GM19351 (cell line): ENCODE data around the gene ARPP19.
A peak's percentile ranks its signal among the peaks of the same experiment; 100 is the strongest.
"Not testable (repeated sequence)": the region's sequence is repeated elsewhere in the genome, so short reads cannot be mapped to it uniquely, and the experiment has no call there.

Source experiments
- ATAC-seq: cut with Tn5 transposase; IDR thresholded peaks from one replicate; pipeline ENCODE4 v1.9.1; 2021; ENCODE audit warnings: mild to moderate bottlenecking, moderate library complexity; ENCODE audit not compliant: unreplicated experiment

ARPP19 gene, protein sequence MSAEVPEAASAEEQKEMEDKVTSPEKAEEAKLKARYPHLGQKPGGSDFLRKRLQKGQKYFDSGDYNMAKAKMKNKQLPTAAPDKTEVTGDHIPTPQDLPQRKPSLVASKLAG

DNA sequence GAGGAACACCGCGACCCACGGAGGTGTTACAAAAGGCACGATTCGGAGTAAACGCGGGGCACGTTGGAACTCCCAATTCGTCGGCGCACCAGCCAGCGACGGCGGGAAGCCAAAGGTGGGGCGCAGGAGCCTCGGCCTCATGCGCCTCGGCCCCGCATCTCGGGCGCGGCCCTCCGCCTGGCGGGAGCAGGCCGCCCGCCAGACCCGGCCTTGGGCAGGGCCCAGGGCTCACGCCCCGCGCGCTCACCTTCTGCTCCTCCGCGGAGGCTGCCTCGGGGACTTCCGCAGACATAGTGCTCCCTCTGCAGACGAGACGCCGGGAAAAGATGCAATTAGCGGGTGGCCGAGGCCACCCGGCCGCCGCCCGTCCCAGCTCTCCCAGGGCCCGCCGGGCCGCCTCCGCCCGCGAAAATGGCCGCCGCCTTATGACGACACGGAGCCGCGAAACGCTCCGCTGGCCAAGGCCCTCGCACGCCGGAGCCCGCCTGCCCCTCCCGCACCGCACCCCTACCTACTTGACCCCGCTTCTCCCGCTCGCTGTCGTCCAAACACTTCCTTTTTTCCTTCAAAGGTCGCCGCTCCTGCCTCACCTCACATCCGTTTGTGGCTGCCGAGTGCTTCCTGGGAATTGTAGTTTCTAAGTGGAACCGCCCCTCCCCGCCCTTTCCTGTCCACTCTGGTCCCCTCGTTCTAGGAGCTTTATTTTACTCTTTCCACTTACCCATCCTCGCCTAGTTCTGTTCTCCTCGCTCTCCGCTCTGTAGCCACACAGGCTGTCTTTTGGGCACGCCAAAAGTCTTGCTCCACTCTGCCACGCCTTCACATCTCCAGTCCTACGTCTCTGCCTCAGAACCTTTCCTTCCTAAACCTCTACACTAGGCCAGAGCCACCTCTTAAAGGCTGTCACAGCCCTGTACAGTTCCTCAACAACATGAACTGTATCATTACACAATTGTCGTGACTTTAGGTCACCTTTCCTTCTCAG, at the start of gene ARPP19:
TSS of gene ARPP19 (minus strand) at position 430 of the 985 bp plus-strand sequence. CDS start at position 292, 138 bp downstream.
- peak; percentile 72 for ATAC-seq

DNA sequence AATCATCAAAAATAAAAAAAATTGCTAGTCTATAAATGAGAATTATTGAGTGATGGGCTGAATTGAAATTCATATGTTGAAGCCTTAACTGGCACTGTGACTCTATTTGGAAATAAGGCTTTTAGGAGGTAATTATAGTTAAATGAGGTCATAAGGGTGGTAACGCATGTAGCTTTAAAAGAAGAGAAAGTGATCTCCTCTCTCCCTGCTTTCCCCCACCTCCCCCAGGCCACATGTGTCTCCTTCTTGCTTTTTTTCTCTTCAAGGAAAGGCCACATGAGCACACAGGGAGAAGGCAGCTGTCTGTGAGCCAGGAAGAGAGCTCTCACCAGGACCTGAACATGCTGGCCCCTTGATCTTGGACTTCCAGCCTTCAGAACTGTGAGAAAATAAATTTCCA, 48.2 kb upstream of the ARPP19 start:
- ATAC-seq: no peak

DNA sequence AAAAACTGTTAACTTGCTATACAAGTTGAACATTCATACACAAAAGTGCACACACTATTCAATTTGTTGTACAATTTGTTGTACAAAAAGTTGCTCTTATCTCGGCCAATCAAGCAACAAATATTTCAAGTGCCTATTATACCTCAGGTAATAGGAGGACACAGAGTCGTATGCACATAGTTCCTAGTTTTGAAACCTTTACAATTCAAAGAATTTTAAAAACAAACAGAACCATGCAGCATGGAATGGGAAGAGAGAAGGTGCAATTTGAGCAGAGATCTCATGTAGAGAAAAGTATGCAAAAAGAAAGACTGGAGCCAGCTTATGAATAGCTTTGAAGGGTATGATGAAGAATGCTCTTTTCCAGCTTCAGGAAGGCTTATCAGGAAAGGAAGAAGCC, 46.5 kb upstream of the ARPP19 start:
- ATAC-seq: no peak

DNA sequence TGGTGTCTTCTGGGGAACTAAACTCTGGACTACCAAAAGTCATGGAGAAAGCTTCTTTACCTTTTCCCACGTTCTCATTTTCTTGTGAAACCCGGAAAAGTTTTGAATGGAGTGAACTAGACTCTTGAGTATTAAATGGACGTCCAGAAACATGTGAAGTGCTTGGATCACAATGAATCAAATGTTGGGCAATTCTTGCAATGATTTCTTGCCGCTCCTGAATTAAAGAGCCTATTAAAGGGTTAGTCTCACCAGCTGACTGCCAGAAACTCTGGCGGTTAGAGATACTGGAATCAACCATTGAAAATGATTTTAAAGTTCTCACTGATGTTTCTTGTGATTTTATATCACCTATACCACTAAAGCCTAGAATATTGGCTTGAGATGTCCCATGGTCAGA, 40.8 kb upstream of the ARPP19 start:
- no peak for ATAC-seq

DNA sequence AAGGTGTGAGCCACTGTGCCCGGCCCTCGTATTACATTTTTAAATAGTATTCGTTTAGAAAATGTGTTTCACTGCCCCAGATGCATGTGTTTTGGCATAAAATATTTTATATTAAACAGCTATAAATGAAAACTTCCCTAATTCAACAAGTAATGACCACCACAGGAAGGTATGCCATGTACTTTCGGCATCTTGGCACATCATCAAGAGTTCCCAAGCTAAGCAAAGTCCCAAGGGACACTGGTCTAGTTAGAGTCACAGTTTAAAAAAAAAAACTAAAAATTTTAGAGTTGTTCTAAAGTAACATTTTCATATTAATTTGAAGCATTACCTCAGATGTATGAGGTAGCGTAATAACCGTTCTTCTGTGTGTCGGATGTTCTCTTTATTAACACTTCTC, 15.6 kb upstream of the ARPP19 start:
- no peak for ATAC-seq

DNA sequence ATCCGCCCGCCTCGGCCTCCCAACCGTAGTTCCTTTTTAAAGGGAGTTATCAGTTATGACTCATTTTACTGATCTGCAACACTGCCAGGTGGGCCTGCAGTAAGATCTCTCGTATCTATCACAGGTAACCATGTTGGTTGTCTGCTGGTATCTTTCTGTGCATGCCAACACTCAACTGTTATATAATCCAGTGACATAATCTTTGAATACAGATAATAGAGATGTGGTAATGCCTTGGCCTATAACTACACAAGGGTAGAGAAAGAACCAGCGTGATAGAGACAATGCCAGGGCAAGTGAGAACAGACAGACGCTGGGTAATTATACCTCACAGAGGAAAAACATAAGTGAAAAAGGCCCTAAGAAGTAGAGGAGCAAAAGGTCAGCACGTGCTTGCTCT, 11.0 kb upstream of the ARPP19 start:
- ATAC-seq: no peak

DNA sequence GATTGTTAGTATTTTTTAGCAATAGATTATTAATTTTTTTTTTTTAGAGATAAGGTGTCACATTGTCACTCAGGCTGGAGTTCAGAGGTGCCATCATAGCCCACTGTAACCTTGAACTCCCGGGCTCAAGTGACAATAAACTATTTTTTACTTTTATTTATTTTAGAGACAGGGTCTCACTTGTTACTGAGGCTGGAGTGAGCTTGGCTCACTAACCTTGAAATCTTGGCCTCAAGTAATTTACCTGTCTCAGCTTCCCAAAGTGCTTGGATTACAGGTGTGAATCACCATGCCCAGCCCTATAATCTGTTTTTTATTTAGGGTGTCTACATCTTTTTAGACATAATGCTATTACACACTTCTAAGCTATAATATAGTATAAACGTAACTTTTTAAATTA, 7.9 kb upstream of the ARPP19 start:
- ATAC-seq: no peak

DNA sequence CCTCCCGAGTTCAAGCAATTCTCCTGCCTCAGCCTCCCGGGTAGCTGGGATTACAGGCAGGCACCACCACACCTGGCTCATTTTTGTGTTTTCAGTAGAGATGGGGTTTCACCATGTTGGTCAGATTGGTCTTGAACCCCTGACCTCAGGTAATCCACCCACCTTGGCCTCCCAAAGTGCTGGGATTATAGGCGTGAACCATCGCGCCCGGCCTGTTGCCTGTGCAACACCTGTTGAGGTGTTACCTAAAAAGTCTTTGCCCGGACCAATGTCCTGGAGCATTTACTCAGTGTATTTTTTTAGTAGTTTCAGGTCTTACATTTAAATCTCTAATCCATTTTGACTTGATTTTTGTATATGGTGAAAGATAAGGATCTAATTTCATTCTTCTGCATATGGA, 6.7 kb upstream of the ARPP19 start:
- not testable (repeated sequence) for ATAC-seq

DNA sequence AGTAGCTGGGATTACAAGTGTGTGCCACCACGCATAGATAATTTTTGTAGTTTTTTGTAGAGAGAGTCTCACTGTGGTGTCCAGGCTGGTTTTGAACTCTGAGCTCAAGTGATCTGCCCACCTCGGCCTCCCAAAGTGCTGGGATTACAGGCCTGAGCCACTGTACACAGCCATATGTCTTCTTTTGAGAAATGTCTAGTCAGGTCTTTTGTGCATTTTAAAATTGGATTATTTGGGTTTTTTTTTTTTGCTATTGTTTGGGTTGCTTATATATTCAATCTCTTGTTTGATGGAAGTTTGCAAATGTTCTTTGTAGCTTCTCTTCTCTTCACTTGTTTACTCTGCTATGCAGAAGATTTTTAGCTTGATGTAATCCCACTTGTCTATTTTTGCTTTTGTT, 6.2 kb upstream of the ARPP19 start:
- ATAC-seq: no peak

DNA sequence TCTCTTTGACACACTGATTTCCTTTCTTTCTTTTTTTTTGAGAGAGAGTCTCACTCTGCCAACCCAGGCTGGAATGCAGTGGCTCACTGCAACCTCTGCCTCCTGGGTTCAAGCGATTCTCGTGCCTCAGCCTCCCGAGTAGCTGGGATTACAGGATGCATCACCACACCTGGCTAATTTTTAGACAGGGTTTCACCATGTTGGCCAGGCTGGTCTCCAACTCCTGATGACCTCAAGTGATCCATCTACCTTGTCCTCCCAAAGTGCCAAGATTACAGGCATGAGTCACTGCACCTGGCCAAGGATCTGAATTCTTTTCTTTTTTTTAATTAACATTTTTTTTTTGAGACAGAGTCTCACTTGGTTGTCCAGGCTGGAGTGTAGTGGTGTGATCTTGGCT, 5.8 kb upstream of the ARPP19 start:
- not testable (repeated sequence) for ATAC-seq

DNA sequence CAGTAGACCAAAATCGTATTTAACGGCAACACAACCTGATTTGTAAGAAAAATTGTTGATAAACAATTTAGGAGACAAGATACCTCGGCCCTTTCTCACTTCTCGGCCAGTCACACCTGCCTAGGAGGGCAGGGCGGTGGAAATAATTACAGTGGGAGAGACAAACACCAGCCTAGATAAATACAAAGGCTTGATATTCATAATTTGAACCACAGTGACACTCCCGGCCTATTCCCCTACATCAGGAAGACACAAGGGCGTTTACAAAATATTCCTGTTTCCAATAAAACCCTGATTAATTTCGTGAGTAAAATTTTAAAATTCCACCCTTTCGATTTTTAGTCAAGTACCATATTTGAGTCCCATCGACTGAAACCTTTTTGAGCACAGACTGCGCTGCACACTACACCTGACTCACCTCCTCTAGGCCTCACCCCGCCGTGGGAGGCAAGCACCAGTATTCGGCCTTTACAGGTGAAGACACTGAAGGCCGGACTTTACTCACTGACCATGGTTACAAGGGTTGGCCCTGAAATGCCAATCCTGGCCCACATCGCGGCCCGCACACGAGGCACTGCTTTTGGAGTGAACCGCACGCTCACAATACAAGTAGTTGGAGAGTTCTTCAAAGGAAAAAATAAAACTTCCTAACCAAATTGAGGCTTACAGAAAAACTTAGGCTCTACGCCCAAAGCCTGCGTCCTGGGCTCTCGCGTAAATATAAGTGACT, 794 bp downstream of the ARPP19 start:
- no peak for ATAC-seq

DNA sequence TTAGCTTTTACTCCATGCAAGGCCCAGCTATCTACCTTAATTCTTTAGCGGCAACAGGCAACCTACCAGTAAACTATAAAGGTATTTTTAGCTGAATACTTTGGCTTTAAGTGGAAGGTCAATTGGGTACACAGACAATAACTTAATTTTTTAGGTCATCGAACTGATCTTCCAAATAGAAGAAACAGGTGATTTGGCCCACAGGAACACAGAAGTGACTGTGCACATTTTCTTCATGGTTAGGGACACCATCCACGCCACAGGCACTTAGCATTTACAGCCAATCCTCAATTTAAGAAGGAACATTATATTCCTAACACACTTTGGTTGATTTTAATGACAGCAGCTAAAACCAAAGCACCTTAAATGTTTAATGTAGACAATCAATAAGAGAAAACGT, 1.9 kb downstream of the ARPP19 start:
- ATAC-seq: no peak

DNA sequence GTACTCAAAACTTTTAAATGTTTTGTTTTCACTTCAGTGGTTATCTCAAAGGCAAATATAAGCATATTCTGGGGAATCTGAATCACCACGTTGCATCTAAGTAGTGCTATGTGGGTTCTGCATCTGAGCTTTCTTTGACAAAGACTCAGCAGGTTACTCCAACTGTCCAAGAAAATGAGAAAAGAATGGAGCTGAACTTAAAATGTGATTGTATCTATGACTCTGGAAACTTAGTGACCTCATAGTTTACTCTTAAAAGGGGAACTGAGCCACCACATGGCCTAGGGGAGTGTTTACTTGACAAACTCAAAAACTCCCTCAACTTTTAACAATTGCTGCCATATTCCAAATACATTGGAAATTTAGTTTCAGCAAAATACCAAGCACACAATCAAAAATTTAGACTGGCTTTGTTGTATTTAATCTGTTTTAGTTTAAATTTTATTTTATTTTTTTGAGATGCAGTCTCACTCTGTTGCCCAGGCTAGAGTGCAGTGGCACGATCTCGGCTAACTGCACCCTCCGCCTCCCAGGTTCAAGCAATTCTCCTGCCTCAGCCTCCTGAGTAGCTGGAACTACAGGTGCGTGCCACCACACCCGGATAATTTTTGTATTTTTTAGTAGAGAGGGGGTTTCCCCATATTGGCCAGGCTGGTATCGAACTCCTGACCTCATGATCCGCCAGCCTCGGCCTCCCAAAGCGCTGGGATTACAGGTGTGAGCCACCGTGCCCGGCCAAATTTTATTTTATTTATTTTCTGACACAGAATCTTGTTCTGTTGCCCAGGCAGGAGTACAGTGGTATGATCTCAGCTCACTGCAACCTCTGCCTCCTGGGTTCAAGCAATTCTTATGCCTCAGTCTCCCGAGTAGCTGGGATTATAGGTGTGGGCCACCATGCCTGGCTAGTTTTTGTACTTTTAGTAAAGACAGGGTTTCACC, 3.1 kb downstream of the ARPP19 start:
- ATAC-seq: peak; percentile 55

DNA sequence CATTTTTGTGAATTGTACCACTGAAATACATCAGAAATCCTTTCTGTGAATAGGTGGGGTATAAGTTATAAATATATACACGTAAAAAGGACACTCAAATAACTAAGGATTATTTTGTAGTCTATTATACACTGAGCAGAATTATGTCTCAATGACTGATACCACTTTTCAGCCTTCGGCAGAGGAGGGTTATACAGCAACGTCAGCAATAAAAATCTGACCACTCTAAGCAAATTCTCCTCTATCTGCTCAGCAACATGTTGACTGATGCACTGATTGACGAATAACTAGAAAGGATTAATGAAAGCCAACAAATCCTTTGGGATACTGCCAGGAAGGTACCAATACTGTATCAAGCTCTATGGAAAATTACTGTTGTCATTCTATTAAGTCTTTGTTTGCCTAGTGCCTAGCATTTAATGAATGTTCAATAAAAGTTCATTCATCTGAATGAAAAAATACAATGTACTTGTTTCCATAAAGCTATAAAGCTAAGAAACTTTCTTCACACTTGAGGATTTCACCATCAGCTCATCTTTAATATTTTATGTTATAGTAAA, 5.2 kb downstream of the ARPP19 start:
- ATAC-seq: no peak

DNA sequence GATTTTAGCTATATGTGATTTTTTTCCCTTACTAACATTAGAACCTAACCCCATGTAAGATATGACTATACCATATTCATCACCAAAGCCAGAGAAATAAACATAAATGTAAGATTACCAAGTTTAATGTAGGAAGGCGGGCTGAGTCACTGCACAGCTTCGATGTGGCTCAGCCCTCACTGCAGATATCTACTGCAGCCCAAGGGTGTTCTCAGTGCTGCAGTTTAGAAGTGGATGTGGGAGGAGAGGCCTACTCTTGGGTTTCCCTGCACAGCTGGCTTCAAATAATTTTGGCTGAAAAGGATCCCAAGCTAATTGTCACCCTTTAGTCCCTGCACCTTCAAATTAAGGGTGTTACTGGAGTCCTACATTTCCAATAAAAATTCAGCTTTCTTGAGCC, 9.3 kb downstream of the ARPP19 start:
- peak; percentile 39 for ATAC-seq

DNA sequence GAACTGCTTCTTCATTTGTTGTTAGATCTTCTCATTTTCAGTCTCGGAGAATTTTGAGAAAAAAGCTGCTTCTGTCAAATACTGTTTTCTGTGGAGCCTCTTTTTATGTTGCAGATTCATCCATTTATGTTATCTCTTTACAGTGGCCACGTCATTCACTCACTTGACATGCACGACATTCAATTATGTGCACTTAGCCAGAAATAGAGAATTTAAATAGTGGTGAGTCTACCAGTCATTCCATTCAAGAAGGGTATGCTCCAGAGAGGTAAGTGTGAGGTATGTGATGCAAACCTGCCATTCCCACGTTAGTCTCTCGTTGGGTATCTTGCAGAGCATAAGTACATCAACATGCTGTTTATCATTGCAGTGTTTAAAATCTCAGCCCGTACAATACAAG, 9.8 kb downstream of the ARPP19 start:
- ATAC-seq: peak; percentile 42

DNA sequence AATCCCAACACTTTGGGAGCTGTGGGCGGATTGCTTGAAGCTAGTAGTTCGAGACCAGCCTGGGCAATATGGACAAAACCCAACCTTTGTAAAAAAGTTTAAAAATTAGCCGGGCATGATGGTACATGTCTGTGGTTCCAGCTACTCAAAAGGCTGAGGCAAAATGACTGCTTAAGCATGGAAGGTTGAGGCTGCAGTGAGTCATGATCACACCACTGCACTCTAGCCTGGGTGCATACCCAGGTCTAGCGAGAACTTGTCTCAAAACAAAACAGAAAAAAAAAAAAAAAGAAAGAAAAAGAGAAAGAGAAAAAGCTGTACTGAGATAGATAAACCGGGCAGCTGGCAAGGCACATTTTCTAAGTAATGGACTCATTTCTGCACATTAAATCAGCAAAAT, 10.6 kb downstream of the ARPP19 start:
- ATAC-seq: peak; percentile 77

DNA sequence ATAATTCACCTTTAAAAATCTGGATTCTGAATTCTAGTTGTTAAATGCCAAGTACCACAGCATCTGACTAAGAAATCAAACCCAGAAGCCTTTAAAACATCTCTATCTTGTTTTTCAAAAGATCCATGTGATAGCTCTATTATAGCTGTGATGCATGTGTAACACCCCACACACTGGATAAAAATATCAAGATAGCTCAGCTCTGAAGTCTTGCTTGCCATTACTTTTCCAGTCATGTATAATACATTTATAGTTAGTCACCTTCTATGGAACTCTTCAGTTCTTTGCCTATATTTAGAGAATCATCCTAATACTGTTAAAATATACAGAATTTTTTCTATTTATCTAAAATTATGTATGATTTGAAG, 11.6 kb downstream of the ARPP19 start:
- no peak for ATAC-seq

DNA sequence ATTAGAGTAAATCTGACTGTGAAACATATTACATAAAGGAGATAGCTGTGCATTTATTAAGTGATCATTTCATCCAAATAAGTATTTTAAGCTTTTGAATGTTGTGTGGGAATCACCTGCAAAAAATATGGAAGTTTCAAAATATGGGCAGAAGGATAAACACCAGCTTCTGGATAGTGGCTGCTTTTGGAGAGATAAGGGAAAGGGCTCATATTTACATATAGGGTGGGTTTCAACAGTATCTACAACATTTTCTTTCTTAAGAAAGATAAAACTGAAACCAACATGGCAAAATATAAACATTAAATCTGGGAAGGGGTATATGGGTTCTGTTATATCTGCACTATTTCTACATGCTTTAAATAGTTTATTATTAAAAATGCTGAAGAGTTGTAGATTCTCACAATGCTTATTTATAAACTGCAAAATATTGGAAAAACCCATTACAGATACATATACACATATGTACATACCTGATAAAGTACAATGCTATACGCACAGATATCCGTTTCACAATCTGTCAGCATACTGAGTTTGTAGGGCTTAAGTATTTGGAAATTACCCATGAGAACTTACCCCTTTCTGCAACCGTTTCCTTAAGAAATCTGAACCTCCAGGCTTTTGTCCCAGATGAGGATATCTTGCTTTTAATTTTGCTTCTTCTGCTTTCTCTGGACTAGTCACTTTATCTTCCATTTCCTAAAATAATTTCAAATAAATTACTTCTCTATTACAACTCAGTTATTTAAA, 12.1 kb downstream of the ARPP19 start:
- ATAC-seq: no peak

DNA sequence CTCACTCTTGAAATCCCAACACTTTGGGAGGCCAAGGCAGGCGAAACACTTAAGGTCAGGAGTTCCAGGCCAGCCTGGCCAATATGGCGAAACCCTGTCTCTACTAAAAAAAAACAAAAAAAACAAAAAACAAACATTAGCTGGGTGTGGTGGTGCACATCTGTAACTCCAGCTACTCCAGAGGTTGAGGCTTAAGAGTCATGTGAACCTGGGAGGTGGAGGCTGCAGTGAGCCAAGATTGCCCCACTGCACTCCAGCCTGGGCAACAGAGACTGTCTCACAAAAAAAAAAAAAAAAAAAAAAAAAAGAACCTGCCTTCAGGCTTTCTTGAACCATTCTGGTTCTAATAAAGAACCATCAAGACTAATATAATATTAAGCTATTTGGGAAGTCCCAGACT, 16.5 kb downstream of the ARPP19 start:
- no peak for ATAC-seq
